Thoracic aorta (tissue), 2 donors: ENCODE measurements around the gene SPEF1. TPM values are rescaled to one million over a fixed set of nuclear protein-coding genes. Genes with fewer than 3 reads are reported as not detected.

Experiments
- ATAC-seq: fragments of 150-250 bp; one replicate; pipeline ENCODE4 v1.8.0; 2017; ENCODE audit warnings: low read depth; ENCODE audit not compliant: insufficient number of reproducible peaks, low FRiP score
- DNase-seq: peaks from one replicate; pipeline ENCODE4 v3.0.0-alpha.2; 2020; ENCODE audit warnings: low spot score
- H3K27ac ChIP-seq, 2 donors: fragments of 200-600 bp; sonication (generic); 1 replicate in 1 of 2; 2 replicates in 1 of 2; pipeline ENCODE4 v1.5.1; 2016; ENCODE audit warnings: mild to moderate bottlenecking in 2 of 2, moderate library complexity in 2 of 2
- H3K27me3 ChIP-seq: fragments of 200-600 bp; sonication (generic); replicated peaks from 2 replicates; pipeline ENCODE4 v1.6.0; 2016; ENCODE audit warnings: mild to moderate bottlenecking; ENCODE audit not compliant: insufficient read depth
- H3K36me3 ChIP-seq: fragments of 200-600 bp; sonication (generic); one replicate; pipeline ENCODE4 v1.5.1; 2016
- H3K4me1 ChIP-seq, 2 donors: fragments of 200-600 bp; sonication (generic); 1 replicate in 1 of 2; 2 replicates in 1 of 2; pipeline versions ENCODE4 v1.5.1 to v1.6.0; 2016; ENCODE audit warnings: low read depth in 2 of 2, mild to moderate bottlenecking in 1 of 2; ENCODE audit not compliant: control insufficient read depth in 1 of 2
- H3K4me3 ChIP-seq: fragments of 200-600 bp; sonication (generic); 2 replicates; pipeline ENCODE4 v1.5.1; 2016; ENCODE audit warnings: mild to moderate bottlenecking
- H3K9me3 ChIP-seq: fragments of 200-600 bp; sonication (generic); 2 replicates; pipeline ENCODE4 v1.5.1; 2016
- total RNA-seq, 2 donors: library from RNA; depleted of rRNA; stranded (reverse); fragments of >200 nt; gene quantifications; one replicate each; pipeline versions ENCODE4 v1.1.0 to v1.2.3, GENCODE V29; 2016
- TF ChIP-seq, protein P1 (sequence below): fragments of 200-600 bp; sonication (generic); IDR thresholded peaks from one replicate; pipeline ENCODE4 v1.5.1; 2019; ENCODE audit warnings: antibody characterized with exemption

Gene SPEF1
- total RNA-seq, 2 donors from 2014 or later = 0.27 TPM; not detected in 1

DNA sequence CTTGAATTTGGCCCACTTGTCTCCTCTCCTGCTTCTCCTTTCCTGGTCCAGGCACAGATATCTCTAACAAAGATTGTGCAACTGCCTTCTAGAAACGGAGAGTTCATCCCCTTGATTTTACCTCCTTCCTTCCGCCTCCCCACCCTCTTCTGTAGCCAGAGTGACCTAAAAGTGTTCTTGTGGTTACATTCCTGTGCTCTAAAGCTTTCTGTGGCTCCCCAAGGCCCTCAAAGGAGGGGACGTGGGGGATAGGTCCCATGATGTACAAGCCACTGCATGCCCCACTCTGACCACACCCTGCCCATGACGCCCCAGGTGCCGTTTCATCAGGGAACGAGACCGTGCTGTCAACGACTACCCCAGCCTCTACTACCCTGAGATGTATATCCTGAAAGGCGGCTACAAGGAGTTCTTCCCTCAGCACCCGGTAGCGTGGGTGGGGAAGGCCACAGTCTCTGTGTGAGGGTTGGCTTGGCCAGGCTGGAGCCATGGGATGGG, 23.1 kb upstream of the SPEF1 start:
- Histone ChIP-seq H3K4me3 (no peak overlapping the region), H3K9me3 (no peaks in the 10 kb centered on the region), H3K27ac (no peak overlapping the region), H3K27me3 (no peaks in the 10 kb centered on the region), H3K4me1 (peaks cover 26 to 46% of the 10 kb centered on the region in 2 donors), H3K36me3 (peaks cover 45% of the 10 kb centered on the region)
- DNase-seq (no peak), ATAC-seq (no peak)
- TF ChIP-seq, protein P1, sequence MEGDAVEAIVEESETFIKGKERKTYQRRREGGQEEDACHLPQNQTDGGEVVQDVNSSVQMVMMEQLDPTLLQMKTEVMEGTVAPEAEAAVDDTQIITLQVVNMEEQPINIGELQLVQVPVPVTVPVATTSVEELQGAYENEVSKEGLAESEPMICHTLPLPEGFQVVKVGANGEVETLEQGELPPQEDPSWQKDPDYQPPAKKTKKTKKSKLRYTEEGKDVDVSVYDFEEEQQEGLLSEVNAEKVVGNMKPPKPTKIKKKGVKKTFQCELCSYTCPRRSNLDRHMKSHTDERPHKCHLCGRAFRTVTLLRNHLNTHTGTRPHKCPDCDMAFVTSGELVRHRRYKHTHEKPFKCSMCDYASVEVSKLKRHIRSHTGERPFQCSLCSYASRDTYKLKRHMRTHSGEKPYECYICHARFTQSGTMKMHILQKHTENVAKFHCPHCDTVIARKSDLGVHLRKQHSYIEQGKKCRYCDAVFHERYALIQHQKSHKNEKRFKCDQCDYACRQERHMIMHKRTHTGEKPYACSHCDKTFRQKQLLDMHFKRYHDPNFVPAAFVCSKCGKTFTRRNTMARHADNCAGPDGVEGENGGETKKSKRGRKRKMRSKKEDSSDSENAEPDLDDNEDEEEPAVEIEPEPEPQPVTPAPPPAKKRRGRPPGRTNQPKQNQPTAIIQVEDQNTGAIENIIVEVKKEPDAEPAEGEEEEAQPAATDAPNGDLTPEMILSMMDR = no peak

DNA sequence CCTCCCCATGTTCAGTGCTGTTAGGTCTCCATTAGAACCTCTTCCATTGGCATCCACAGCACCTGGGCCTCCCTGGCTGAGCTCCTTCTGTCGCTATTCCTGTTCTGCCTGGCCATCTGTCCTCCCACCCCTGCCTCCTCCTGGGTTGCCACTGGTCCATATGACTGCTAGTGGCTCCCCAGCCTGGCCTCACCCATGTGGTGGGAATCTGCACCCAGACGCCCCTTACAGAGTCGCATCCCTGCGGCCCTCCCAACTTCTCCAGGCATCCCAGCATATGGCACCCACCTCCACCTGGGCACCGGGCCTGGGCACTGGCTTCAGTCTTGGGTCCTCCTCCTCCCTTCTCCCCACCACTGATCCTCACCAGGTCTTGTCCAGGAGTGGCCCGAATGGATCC, 22.6 kb upstream of the SPEF1 start:
- peaks cover 26 to 49% of the 10 kb centered on the region in 2 donors for H3K4me1 ChIP-seq
- peaks cover 45% of the 10 kb centered on the region for H3K36me3 ChIP-seq
- no peak overlapping the region for H3K4me3 ChIP-seq
- TF ChIP-seq, protein P1 = no peak
- DNase-seq = no peak
- no peak overlapping the region for H3K27ac ChIP-seq
- no peaks in the 10 kb centered on the region for H3K9me3 ChIP-seq
- no peak for ATAC-seq
- no peaks in the 10 kb centered on the region for H3K27me3 ChIP-seq

- H3K4me1 ChIP-seq = peaks cover 23 to 49% of the 10 kb centered on the region in 2 donors
- TF ChIP-seq, protein P1 = no peak
- ATAC-seq (no peak), DNase-seq (no peak)
- no peak overlapping the region for H3K4me3 ChIP-seq
- peaks cover 45% of the 10 kb centered on the region for H3K36me3 ChIP-seq
- H3K27me3 ChIP-seq = no peaks in the 10 kb centered on the region
- no peaks in the 10 kb centered on the region for H3K9me3 ChIP-seq
- H3K27ac ChIP-seq = no peak overlapping the region
Observed at GRCh38 chr20:3803289-3803688, 22.0 kb upstream of the SPEF1 start.

GRCh38 chr20:3802524-3803239, 21.4 kb upstream of the SPEF1 start:
- no peaks in the 10 kb centered on the region for H3K9me3 ChIP-seq
- H3K4me3 ChIP-seq = no peak overlapping the region
- no peak overlapping the region for H3K27ac ChIP-seq
- DNase-seq (no peak), ATAC-seq (no peak)
- peaks cover 19 to 49% of the 10 kb centered on the region in 2 donors for H3K4me1 ChIP-seq
- H3K27me3 ChIP-seq = no peaks in the 10 kb centered on the region
- TF ChIP-seq, protein P1 = no peak
- H3K36me3 ChIP-seq = peaks cover 45% of the 10 kb centered on the region

GRCh38 chr20:3801846-3802245, 20.6 kb upstream of the SPEF1 start:
- H3K9me3 ChIP-seq = no peaks in the 10 kb centered on the region
- no peak for DNase-seq
- H3K4me1 ChIP-seq = peaks cover 14 to 49% of the 10 kb centered on the region in 2 donors
- H3K27me3 ChIP-seq = no peaks in the 10 kb centered on the region
- no peak for ATAC-seq
- H3K36me3 ChIP-seq = peaks cover 45% of the 10 kb centered on the region
- TF ChIP-seq, protein P1 = no peak
- no peak overlapping the region for H3K4me3 ChIP-seq
- H3K27ac ChIP-seq = no peak overlapping the region
